Islet precursor cell (in vitro differentiated cells): ENCODE measurements around the gene KCP.

Experiments used
- DNase-seq: peaks from one replicate; pipeline ENCODE4 v3.0.0-alpha.2; 2018

KCP gene

GRCh38 chr7:128838109-128838779, 72.3 kb downstream of the KCP start:
- no peak for DNase-seq

GRCh38 chr7:128837521-128837921, 73.0 kb downstream of the KCP start:
- no peak for DNase-seq

- no peak for DNase-seq
Observed at GRCh38 chr7:128836729-128837348, 73.7 kb downstream of the KCP start.

- DNase-seq: no peak
Observed at GRCh38 chr7:128835790-128836641, 74.5 kb downstream of the KCP start.

- no peak for DNase-seq
Observed at GRCh38 chr7:128835231-128835751, 75.2 kb downstream of the KCP start.

GRCh38 chr7:128833946-128834325, 76.6 kb downstream of the KCP start:
- no peak for DNase-seq

- DNase-seq: peak; percentile 68
Observed at GRCh38 chr7:128833148-128833945, 77.2 kb downstream of the KCP start.

- DNase-seq: no peak
Observed at GRCh38 chr7:128832880-128833147, 77.7 kb downstream of the KCP start.

- DNase-seq: peak; percentile 89
Observed at GRCh38 chr7:128831994-128832879, 78.3 kb downstream of the KCP start.

GRCh38 chr7:128831178-128831993, 79.1 kb downstream of the KCP start:
- peak; percentile 91 for DNase-seq

- DNase-seq: peak; percentile 80
Observed at GRCh38 chr7:128830231-128831177, 80.0 kb downstream of the KCP start, which contains the start of gene FLNC. FLNC (plus strand) TSS chr7:128830406; CDS start chr7:128830638, 232 bp downstream.

GRCh38 chr7:128829391-128830166, 80.9 kb downstream of the KCP start:
- DNase-seq: peak; percentile 83

- DNase-seq: peak; percentile 83
Observed at GRCh38 chr7:128827971-128828711, 82.4 kb downstream of the KCP start.

GRCh38 chr7:128827248-128827958, 83.1 kb downstream of the KCP start:
- DNase-seq: peak; percentile 96

- no peak for DNase-seq
Observed at GRCh38 chr7:128826916-128827247, 83.6 kb downstream of the KCP start.
